ENCODE measurements around the gene MAP3K12. TPM values are rescaled to one million over a fixed set of nuclear protein-coding genes. Genes with fewer than 3 reads are reported as not detected.

The MAP3K12 gene
- total and polyA plus RNA-seq, 2 of the 13 experiments (the other 11 are each of a cell fraction or from before 2014, with no cell fraction given) = 0.20 to 1.1 TPM

DNA sequence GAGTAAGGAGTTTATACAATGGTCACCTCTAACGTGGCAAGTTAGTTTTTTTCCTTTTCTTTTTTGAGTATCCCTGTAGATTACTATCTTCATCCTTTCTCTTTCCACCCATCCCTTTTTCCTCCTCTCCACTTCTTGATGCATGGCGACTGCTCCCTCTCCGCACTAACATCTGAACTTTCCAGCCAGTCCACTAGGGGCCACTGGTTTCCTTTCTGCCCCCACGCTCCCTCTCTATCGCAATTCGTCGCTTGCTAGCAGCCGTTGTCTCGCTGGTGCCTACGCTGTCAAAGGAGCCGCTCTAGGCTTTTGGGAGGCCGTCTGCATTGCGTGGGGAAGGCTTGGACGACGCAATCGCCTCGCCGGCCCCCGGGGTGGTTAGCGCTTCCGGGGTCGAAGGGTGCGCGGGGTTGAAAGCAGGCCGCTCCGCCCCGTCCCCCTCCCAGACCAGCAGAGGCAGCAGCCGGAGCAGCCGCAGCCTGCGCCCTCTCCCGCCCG is 47.5 kb downstream of the MAP3K12 start, which contains the start of gene PCBP2 (continued):
- no peak for TF ChIP-seq EED (CRISPR knock-in tag; IDR thresholded peaks at IDR 0.05)
- TF ChIP-seq ATF7-NPFF (CRISPR knock-in tag; IDR thresholded peaks at IDR 0.05; ENCODE audit: low read depth) = peak; percentile 9; the same call in 1 of the 2 replicates
- no peak for TF ChIP-seq AGO1 (IDR thresholded peaks at IDR 0.05; ENCODE audit: low read depth, low read length, poor library complexity, severe bottlenecking)
- TF ChIP-seq CBX5 (CRISPR knock-in tag; IDR thresholded peaks at IDR 0.05; ENCODE audit: borderline replicate concordance) = peak; percentile 96; the same call in 1 of the 2 replicates
- no peak for TF ChIP-seq ZNF879 (CRISPR knock-in tag; IDR thresholded peaks at IDR 0.05)
- TF ChIP-seq, protein P1, sequence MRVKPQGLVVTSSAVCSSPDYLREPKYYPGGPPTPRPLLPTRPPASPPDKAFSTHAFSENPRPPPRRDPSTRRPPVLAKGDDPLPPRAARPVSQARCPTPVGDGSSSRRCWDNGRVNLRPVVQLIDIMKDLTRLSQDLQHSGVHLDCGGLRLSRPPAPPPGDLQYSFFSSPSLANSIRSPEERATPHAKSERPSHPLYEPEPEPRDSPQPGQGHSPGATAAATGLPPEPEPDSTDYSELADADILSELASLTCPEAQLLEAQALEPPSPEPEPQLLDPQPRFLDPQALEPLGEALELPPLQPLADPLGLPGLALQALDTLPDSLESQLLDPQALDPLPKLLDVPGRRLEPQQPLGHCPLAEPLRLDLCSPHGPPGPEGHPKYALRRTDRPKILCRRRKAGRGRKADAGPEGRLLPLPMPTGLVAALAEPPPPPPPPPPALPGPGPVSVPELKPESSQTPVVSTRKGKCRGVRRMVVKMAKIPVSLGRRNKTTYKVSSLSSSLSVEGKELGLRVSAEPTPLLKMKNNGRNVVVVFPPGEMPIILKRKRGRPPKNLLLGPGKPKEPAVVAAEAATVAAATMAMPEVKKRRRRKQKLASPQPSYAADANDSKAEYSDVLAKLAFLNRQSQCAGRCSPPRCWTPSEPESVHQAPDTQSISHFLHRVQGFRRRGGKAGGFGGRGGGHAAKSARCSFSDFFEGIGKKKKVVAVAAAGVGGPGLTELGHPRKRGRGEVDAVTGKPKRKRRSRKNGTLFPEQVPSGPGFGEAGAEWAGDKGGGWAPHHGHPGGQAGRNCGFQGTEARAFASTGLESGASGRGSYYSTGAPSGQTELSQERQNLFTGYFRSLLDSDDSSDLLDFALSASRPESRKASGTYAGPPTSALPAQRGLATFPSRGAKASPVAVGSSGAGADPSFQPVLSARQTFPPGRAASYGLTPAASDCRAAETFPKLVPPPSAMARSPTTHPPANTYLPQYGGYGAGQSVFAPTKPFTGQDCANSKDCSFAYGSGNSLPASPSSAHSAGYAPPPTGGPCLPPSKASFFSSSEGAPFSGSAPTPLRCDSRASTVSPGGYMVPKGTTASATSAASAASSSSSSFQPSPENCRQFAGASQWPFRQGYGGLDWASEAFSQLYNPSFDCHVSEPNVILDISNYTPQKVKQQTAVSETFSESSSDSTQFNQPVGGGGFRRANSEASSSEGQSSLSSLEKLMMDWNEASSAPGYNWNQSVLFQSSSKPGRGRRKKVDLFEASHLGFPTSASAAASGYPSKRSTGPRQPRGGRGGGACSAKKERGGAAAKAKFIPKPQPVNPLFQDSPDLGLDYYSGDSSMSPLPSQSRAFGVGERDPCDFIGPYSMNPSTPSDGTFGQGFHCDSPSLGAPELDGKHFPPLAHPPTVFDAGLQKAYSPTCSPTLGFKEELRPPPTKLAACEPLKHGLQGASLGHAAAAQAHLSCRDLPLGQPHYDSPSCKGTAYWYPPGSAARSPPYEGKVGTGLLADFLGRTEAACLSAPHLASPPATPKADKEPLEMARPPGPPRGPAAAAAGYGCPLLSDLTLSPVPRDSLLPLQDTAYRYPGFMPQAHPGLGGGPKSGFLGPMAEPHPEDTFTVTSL (CRISPR knock-in tag; IDR thresholded peaks at IDR 0.05; ENCODE audit: borderline replicate concordance) = no peak
- peak; percentile 80 for TF ChIP-seq ZNF740 (CRISPR knock-in tag; IDR thresholded peaks at IDR 0.05)
- no peak for TF ChIP-seq KLF6 (CRISPR knock-in tag; IDR thresholded peaks at IDR 0.05)
- no peak for TF ChIP-seq ZBTB7A (CRISPR knock-in tag; IDR thresholded peaks at IDR 0.05)
- no peak for TF ChIP-seq SOX13 (IDR thresholded peaks at IDR 0.05)
- TF ChIP-seq SOX13 (CRISPR knock-in tag; conservative IDR thresholded peaks at IDR 0.05 in 1 of 2, IDR thresholded peaks at IDR 0.05 in 1 of 2) = peak in 1 of 2 experiments; percentile 56; a peak in 2 of 4 replicates
- no peak for TF ChIP-seq ZNF713 (CRISPR knock-in tag; IDR thresholded peaks at IDR 0.05)
- no peak for TF ChIP-seq ZNF615 (CRISPR knock-in tag; IDR thresholded peaks at IDR 0.05; ENCODE audit: borderline replicate concordance)
- no peak for TF ChIP-seq KDM5A (IDR thresholded peaks at IDR 0.05; ENCODE audit: borderline replicate concordance, low read length)
- no peak for TF ChIP-seq ZXDC (CRISPR knock-in tag; IDR thresholded peaks at IDR 0.05)
- TF ChIP-seq CENPT (CRISPR knock-in tag; IDR thresholded peaks at IDR 0.05; ENCODE audit: low read depth) = no peak
- TF ChIP-seq ZNF547 (CRISPR knock-in tag; IDR thresholded peaks at IDR 0.05) = no peak
- TF ChIP-seq TOE1 (CRISPR knock-in tag; IDR thresholded peaks at IDR 0.05) = no peak
- TF ChIP-seq SIN3A (IDR thresholded peaks at IDR 0.05; ENCODE audit: borderline replicate concordance, low read depth, low read length) = peak; percentile 49; the same call in 1 of the 2 replicates
- TF ChIP-seq TERF1 (CRISPR knock-in tag; IDR thresholded peaks at IDR 0.05) = no peak

All from HepG2 (cell line).